ENCODE measurements around the gene TMEM63C.

Gene TMEM63C

GRCh38 chr14:77204459-77204771 is 22.8 kb downstream of the TMEM63C start:
- H3K4me3 ChIP-seq (replicated peaks in 1 of 2; ENCODE audit: low read depth in 2 of 2, low read length in 2 of 2) = no peak overlapping the region
- no peak for TF ChIP-seq CTCF (IDR thresholded peaks at IDR 0.05; ENCODE audit: low read depth, low read length)
- DNase-seq (ENCODE audit: low read depth in 2 of 2) = no peak

GRCh38 chr14:77204907-77205306 is 23.3 kb downstream of the TMEM63C start:
- no peak for TF ChIP-seq CTCF (IDR thresholded peaks at IDR 0.05; ENCODE audit: low read depth, low read length)
- no peak for DNase-seq (ENCODE audit: low read depth in 2 of 2)
- no peak overlapping the region for H3K4me3 ChIP-seq (replicated peaks in 1 of 2; ENCODE audit: low read depth in 2 of 2, low read length in 2 of 2)

GRCh38 chr14:77205566-77205965 is 24.0 kb downstream of the TMEM63C start:
- no peak for TF ChIP-seq CTCF (IDR thresholded peaks at IDR 0.05; ENCODE audit: low read depth, low read length)
- DNase-seq (ENCODE audit: low read depth in 2 of 2) = no peak
- no peak overlapping the region for H3K4me3 ChIP-seq (replicated peaks in 1 of 2; ENCODE audit: low read depth in 2 of 2, low read length in 2 of 2)

- no peak for TF ChIP-seq CTCF (IDR thresholded peaks at IDR 0.05; ENCODE audit: low read depth, low read length)
- DNase-seq (ENCODE audit: low read depth in 2 of 2) = no peak
- H3K4me3 ChIP-seq (replicated peaks in 1 of 2; ENCODE audit: low read depth in 2 of 2, low read length in 2 of 2) = no peak overlapping the region
Observed at GRCh38 chr14:77206261-77206824, 24.7 kb downstream of the TMEM63C start.

GRCh38 chr14:77206877-77207389 is 25.3 kb downstream of the TMEM63C start:
- no peak for DNase-seq (ENCODE audit: low read depth in 2 of 2)
- no peak for TF ChIP-seq CTCF (IDR thresholded peaks at IDR 0.05; ENCODE audit: low read depth, low read length)
- H3K4me3 ChIP-seq (replicated peaks in 1 of 2; ENCODE audit: low read depth in 2 of 2, low read length in 2 of 2) = no peak overlapping the region

- no peak for TF ChIP-seq CTCF (IDR thresholded peaks at IDR 0.05; ENCODE audit: low read depth, low read length)
- DNase-seq (ENCODE audit: low read depth in 2 of 2) = peak; percentile 57 to 73
- H3K4me3 ChIP-seq (replicated peaks in 1 of 2; ENCODE audit: low read depth in 2 of 2, low read length in 2 of 2) = no peak overlapping the region
Observed at GRCh38 chr14:77208291-77208978, 26.8 kb downstream of the TMEM63C start.

GRCh38 chr14:77208979-77209318 is 27.4 kb downstream of the TMEM63C start:
- no peak for DNase-seq (ENCODE audit: low read depth in 2 of 2)
- TF ChIP-seq CTCF (IDR thresholded peaks at IDR 0.05; ENCODE audit: low read depth, low read length) = no peak
- no peak overlapping the region for H3K4me3 ChIP-seq (replicated peaks in 1 of 2; ENCODE audit: low read depth in 2 of 2, low read length in 2 of 2)

Data from cardiac fibroblast (primary cell).